ENCODE results near the gene CIAO3.

DNA sequence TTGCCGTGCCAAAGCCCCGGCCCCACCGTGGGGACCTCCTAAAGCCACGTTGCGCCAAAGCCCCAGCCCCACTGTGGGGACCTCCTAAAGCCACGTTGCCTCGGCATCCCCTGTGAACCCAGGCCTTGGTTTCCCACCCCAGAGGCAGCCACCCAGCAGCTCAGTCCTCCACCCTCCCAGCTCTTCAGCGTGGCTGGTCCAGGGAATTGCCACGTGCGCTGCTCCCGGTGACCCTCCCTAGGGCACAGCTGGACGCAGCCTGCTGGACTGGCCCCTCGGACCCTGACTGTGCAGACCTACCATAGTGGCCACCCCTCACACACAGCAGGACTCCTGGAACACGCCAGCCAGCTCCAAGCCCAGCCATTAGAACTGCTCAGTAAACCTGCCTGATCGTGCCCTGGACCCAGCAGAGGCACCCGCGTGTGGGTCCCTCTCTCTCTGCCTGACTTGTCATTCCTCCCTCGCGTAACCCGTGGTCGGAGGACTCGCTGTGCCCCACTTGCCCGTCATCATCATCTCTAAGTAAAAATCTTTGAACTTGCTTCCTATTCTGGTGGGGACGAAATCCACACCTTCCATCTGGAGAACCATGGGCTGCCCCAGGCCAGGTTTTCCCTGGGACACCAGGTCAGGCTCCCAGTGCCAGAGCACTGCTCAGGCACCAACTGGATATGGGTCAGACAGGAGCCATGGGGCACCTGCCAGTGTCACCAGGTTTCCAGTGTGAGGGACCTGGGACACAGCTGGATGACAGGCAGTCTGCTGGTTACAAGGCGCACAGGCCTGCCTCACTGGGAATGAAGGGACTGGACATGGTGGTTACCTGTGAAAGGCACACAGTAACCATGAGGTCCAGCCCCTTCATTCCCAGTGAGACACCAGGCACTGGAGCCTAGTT is 5.6 kb downstream of the CIAO3 start:
- TF ChIP-seq CTCF (IDR thresholded peaks at IDR 0.05) (no peak), POLR2A (IDR thresholded peaks at IDR 0.05) (no peak)
